GM19328 (cell line): ENCODE measurements around the gene SV2C.

Experiments used
- ATAC-seq: cut with Tn5 transposase; IDR thresholded peaks from one replicate; pipeline ENCODE4 v1.9.1; 2021; ENCODE audit warnings: mild to moderate bottlenecking, moderate library complexity; ENCODE audit not compliant: unreplicated experiment

SV2C gene

DNA sequence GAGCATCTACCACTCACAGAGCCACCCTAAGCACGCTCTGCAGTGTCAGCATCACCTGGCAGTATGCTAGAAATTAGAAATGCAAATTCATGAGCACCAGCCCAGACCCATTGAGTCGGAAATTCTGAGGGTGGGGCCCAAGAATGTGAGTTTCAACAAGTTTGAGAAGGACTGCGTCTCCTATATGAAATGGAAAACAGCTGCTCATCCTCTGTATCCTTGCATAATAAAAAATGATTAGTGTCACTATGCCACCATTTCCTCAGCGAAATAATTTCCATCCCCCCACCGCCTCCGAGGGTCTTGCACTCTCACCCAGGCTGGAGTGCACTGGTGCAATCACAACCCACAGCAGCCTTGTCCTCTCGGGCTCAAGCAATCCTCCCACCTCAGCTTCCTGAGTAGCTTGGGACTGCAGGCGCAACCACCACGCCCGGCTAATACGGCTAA, 318.6 kb downstream of the SV2C start:
- no peak for ATAC-seq

DNA sequence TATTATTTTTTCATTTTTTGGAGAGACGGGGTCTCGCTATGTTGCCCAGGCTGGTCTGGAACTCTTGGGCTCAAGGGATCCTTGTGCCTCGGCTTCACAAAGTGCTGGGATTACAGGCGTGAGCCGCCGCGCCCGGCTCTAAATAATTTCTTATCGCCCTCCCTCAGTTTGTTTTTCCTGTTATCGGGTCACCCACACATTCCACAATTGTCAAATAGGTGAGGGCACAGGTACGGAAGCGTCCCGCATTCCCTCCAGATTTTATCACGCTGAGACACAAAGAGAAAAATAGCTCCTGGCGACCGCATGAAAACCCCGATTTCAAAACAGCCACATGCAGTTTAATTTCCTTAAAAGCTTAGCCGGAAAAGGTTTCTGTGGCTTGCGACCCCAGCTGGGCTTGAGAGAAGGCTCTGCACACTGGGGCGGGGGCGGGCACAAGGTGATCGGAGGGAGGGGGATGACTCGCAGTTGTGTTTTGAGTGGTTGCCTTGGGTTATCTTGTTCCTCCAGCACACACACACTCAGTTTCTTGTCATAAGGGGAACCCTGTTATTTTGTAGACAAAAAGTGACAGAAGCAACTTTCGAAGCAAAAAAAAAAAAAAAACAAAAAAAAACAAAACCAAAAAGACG, 319.2 kb downstream of the SV2C start:
- peak; percentile 23 for ATAC-seq

- peak; percentile 63 for ATAC-seq
Observed at GRCh38 chr5:76402886-76403765, 319.9 kb downstream of the SV2C start, which contains the start of gene IQGAP2. IQGAP2 (plus strand) TSS chr5:76403285; CDS start chr5:76403546, 261 bp downstream.
